Measurements from ENCODE around the gene GRIN3A.
"Not testable (repeated sequence)": the region's sequence is repeated elsewhere in the genome, so short reads cannot be mapped to it uniquely, and the experiment has no call there.

The GRIN3A gene

GRCh38 chr9:101628173-101628572 lies 110.3 kb downstream of the GRIN3A start:
- DNase-seq, result no peak

GRCh38 chr9:101626295-101626694 lies 112.2 kb downstream of the GRIN3A start:
- no peak for DNase-seq

GRCh38 chr9:101625876-101626275 lies 112.6 kb downstream of the GRIN3A start:
- no peak for DNase-seq

GRCh38 chr9:101620452-101620851 lies 118.0 kb downstream of the GRIN3A start:
- no peak for DNase-seq

GRCh38 chr9:101618698-101619097 lies 119.7 kb downstream of the GRIN3A start:
- no peak for DNase-seq

GRCh38 chr9:101605547-101605946 lies 132.9 kb downstream of the GRIN3A start:
- no peak for DNase-seq

- DNase-seq, result no peak
Measured at GRCh38 chr9:101604296-101604695, 134.2 kb downstream of the GRIN3A start.

- no peak for DNase-seq
Measured at GRCh38 chr9:101601904-101602765, 136.3 kb downstream of the GRIN3A start.

- DNase-seq, result no peak
Measured at GRCh38 chr9:101594796-101595195, 143.7 kb downstream of the GRIN3A start, which contains the start of gene PPP3R2. Gene PPP3R2 (minus strand): TSS chr9:101594969. CDS start chr9:101594921, 48 bp downstream.

GRCh38 chr9:101593345-101593744 lies 145.1 kb downstream of the GRIN3A start:
- no peak for DNase-seq

- DNase-seq, result no peak
Measured at GRCh38 chr9:101592788-101593187, 145.7 kb downstream of the GRIN3A start.

- DNase-seq, result no peak
Measured at GRCh38 chr9:101591787-101592446, 146.5 kb downstream of the GRIN3A start.

GRCh38 chr9:101590901-101591300 lies 147.5 kb downstream of the GRIN3A start:
- DNase-seq, result no peak

- DNase-seq, result not testable (repeated sequence)
Measured at GRCh38 chr9:101590074-101590473, 148.4 kb downstream of the GRIN3A start.

GRCh38 chr9:101587332-101588043 lies 151.0 kb downstream of the GRIN3A start:
- no peak for DNase-seq

- no peak for DNase-seq
Measured at GRCh38 chr9:101586651-101587050, 151.8 kb downstream of the GRIN3A start.

GRCh38 chr9:101585740-101586139 lies 152.7 kb downstream of the GRIN3A start:
- no peak for DNase-seq

- no peak for DNase-seq
Measured at GRCh38 chr9:101582553-101582952, 155.9 kb downstream of the GRIN3A start.

GRCh38 chr9:101579711-101580545 lies 158.5 kb downstream of the GRIN3A start:
- DNase-seq, result no peak

GRCh38 chr9:101578378-101578777 lies 160.1 kb downstream of the GRIN3A start:
- DNase-seq, result no peak

GRCh38 chr9:101574731-101575333 lies 163.6 kb downstream of the GRIN3A start:
- no peak for DNase-seq

- no peak for DNase-seq
Measured at GRCh38 chr9:101572316-101572715, 166.1 kb downstream of the GRIN3A start.

Measured in stimulated activated CD4-positive, alpha-beta T cell treated with anti-CD3 and anti-CD28 coated beads, Interleukin-4, amount 100 ng/mL, for 24 hours (primary cell).